ENCODE data around the gene BBOX1.

The BBOX1 gene

DNA sequence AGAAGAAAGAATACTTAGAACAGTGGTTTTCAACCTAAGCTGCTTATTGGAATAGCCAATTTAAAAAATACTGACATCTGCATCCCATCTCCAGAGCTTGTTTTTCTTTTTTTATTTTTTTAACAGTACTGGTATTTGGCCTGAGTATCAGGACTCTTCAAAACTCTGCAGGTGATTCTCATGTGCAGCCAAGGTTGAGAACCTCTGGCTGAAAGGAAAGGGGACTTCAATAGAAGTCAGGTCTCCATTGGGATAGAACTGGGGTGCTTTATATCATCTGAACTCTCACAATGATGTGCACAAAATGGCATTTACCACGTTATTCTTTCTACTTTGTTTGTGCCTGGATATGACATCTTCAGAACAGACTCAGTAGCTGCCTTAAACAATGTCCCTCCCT, 55.3 kb downstream of the BBOX1 start:
- Histone ChIP-seq H3K4me1 (ENCODE audit: control insufficient read depth, insufficient read depth, low read length) (no peaks in the 10 kb centered on the region), H3K9me3 (ENCODE audit: control insufficient read depth, low read length) (no peaks in the 10 kb centered on the region), H3K27ac (ENCODE audit: insufficient read depth, low read depth, low read length, poor library complexity, severe bottlenecking) (no peak overlapping the region), H3K36me3 (ENCODE audit: control insufficient read depth, insufficient read depth, low read length) (no peaks in the 10 kb centered on the region), H3K4me3 (ENCODE audit: insufficient read depth, low read depth, low read length) (no peak overlapping the region), H3K27me3 (ENCODE audit: control insufficient read depth, insufficient read depth, low read length, poor library complexity, severe bottlenecking) (no peaks in the 10 kb centered on the region)
- 77 to 97% methylated on average over 1 of the region's 1 CpG for WGBS, 2 experiments

- Histone ChIP-seq H3K27me3 (ENCODE audit: control insufficient read depth, insufficient read depth, low read length, poor library complexity, severe bottlenecking) (no peaks in the 10 kb centered on the region), H3K9me3 (ENCODE audit: control insufficient read depth, low read length) (no peaks in the 10 kb centered on the region), H3K4me1 (ENCODE audit: control insufficient read depth, insufficient read depth, low read length) (no peaks in the 10 kb centered on the region), H3K36me3 (ENCODE audit: control insufficient read depth, insufficient read depth, low read length) (no peaks in the 10 kb centered on the region), H3K4me3 (ENCODE audit: insufficient read depth, low read depth, low read length) (no peak overlapping the region), H3K27ac (ENCODE audit: insufficient read depth, low read depth, low read length, poor library complexity, severe bottlenecking) (no peak overlapping the region)
- 82 to 93% methylated on average over 3 to 4 of the region's 4 CpGs for WGBS, 2 experiments
These were observed 56.9 kb downstream of the BBOX1 start for GRCh38 chr11:27097551-27097950.

DNA sequence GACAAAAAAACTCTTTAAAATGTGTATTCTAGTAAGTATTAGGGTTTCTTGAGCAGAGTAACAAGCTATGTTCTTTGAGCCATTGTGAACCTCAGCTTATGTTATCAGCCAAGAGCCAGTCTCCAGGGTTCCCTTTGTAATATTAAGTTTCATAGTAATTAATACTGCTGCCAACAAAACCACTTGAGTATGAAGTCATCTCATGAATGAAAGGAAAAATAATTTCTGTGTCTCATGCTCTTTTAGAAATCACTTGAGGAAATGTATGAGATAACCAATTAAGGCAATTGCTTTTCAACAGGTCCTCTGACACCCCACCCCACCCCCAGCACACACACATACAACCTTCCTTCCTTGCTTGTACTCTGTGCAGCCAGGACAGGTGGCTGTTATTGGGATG, 59.9 kb downstream of the BBOX1 start:
- Histone ChIP-seq H3K27ac (ENCODE audit: insufficient read depth, low read depth, low read length, poor library complexity, severe bottlenecking) (no peak overlapping the region), H3K36me3 (ENCODE audit: control insufficient read depth, insufficient read depth, low read length) (no peaks in the 10 kb centered on the region), H3K9me3 (ENCODE audit: control insufficient read depth, low read length) (no peaks in the 10 kb centered on the region), H3K27me3 (ENCODE audit: control insufficient read depth, insufficient read depth, low read length, poor library complexity, severe bottlenecking) (no peaks in the 10 kb centered on the region), H3K4me3 (ENCODE audit: insufficient read depth, low read depth, low read length) (no peak overlapping the region), H3K4me1 (ENCODE audit: control insufficient read depth, insufficient read depth, low read length) (no peaks in the 10 kb centered on the region)

GRCh38 chr11:27107548-27107947, 66.9 kb downstream of the BBOX1 start:
- H3K27me3 ChIP-seq (ENCODE audit: control insufficient read depth, insufficient read depth, low read length, poor library complexity, severe bottlenecking), result no peaks in the 10 kb centered on the region
- no peak overlapping the region for H3K4me3 ChIP-seq (ENCODE audit: insufficient read depth, low read depth, low read length)
- no peaks in the 10 kb centered on the region for H3K36me3 ChIP-seq (ENCODE audit: control insufficient read depth, insufficient read depth, low read length)
- H3K4me1 ChIP-seq (ENCODE audit: control insufficient read depth, insufficient read depth, low read length), result no peaks in the 10 kb centered on the region
- H3K9me3 ChIP-seq (ENCODE audit: control insufficient read depth, low read length), result no peaks in the 10 kb centered on the region
- H3K27ac ChIP-seq (ENCODE audit: insufficient read depth, low read depth, low read length, poor library complexity, severe bottlenecking), result no peak overlapping the region

DNA sequence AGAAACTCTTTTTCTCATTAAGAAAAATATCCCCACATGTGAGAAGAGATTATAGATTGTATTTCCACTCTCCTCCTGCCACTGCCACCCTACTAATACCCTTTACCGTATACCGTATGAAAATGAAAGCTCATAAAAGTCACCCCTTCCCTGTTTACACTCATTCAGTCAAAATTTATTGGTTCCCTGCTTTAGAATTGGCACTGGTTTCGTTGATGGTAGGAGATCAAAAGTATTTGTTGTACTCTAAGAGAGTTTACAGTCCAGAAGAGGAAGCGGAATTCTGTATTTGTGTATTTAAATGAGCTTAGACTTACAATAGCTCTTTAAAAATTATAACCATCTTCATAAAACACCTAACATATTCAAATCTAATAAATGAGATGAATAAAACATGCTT, 68.2 kb downstream of the BBOX1 start:
- H3K27ac ChIP-seq (ENCODE audit: insufficient read depth, low read depth, low read length, poor library complexity, severe bottlenecking), result no peak overlapping the region
- no peaks in the 10 kb centered on the region for H3K27me3 ChIP-seq (ENCODE audit: control insufficient read depth, insufficient read depth, low read length, poor library complexity, severe bottlenecking)
- no peaks in the 10 kb centered on the region for H3K4me1 ChIP-seq (ENCODE audit: control insufficient read depth, insufficient read depth, low read length)
- H3K4me3 ChIP-seq (ENCODE audit: insufficient read depth, low read depth, low read length), result no peak overlapping the region
- WGBS, 2 experiments, result 90 to 98% methylated on average over 2 to 3 of the region's 4 CpGs
- H3K9me3 ChIP-seq (ENCODE audit: control insufficient read depth, low read length), result no peaks in the 10 kb centered on the region
- no peaks in the 10 kb centered on the region for H3K36me3 ChIP-seq (ENCODE audit: control insufficient read depth, insufficient read depth, low read length)

- Histone ChIP-seq H3K36me3 (ENCODE audit: control insufficient read depth, insufficient read depth, low read length) (no peaks in the 10 kb centered on the region), H3K27ac (ENCODE audit: insufficient read depth, low read depth, low read length, poor library complexity, severe bottlenecking) (no peak overlapping the region), H3K4me3 (ENCODE audit: insufficient read depth, low read depth, low read length) (no peak overlapping the region), H3K9me3 (ENCODE audit: control insufficient read depth, low read length) (no peaks in the 10 kb centered on the region), H3K27me3 (ENCODE audit: control insufficient read depth, insufficient read depth, low read length, poor library complexity, severe bottlenecking) (no peaks in the 10 kb centered on the region), H3K4me1 (ENCODE audit: control insufficient read depth, insufficient read depth, low read length) (no peaks in the 10 kb centered on the region)
- WGBS, 2 experiments, result 88 to 100% methylated on average over 2 of the region's 2 CpGs
These were observed 71.3 kb downstream of the BBOX1 start for GRCh38 chr11:27111896-27112295.

DNA sequence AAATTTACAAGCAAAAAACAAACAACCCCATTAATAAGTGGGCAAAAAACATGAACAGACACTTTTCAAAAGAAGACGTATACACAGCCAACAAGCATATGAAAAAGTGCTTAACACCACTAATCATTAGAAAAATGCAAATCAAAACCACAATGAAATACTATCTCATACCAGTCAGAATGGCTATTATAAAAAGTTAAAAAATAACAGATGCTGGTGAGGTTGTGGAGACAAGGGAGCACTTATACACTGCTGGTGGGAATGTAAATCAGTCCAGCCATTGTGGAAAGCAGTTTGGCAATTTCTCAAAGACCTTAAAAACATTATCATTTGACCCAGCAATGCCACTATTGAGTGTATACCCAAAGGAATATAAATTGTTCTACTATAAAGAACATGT, 72.3 kb downstream of the BBOX1 start:
- no peak overlapping the region for H3K27ac ChIP-seq (ENCODE audit: insufficient read depth, low read depth, low read length, poor library complexity, severe bottlenecking)
- no peaks in the 10 kb centered on the region for H3K27me3 ChIP-seq (ENCODE audit: control insufficient read depth, insufficient read depth, low read length, poor library complexity, severe bottlenecking)
- no peaks in the 10 kb centered on the region for H3K4me1 ChIP-seq (ENCODE audit: control insufficient read depth, insufficient read depth, low read length)
- 84 to 88% methylated on average over 1 of the region's 1 CpG for WGBS, 2 experiments
- no peaks in the 10 kb centered on the region for H3K9me3 ChIP-seq (ENCODE audit: control insufficient read depth, low read length)
- no peaks in the 10 kb centered on the region for H3K36me3 ChIP-seq (ENCODE audit: control insufficient read depth, insufficient read depth, low read length)
- H3K4me3 ChIP-seq (ENCODE audit: insufficient read depth, low read depth, low read length), result no peak overlapping the region

DNA sequence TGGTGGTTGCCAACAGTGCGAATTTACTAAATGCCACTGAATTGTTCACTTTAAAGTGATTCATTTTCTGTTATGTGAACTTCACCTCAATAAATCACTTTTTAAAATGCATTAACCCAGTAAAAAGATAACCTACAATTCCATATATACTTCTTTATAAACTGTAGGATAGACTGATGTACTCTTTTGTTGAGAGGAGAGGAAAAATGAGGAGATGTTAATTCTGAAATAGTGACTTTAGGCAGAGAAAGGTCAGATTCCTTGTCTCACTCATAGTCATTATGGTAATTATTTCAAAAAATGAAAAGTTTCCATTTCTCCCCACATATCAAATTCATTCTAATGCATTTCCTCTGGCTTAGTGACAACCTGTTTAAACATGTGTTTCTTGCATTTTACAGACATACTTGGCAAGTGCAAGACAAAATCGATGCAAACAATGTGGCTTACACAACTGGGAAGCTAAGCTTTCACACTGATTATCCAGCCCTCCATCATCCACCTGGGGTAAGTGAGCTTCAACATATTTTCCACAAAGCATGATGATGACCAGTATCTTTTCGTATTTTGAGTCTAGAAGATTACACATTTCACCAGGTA, 74.5 kb downstream of the BBOX1 start:
- 91 to 92% methylated on average over 3 of the region's 3 CpGs for WGBS, 2 experiments
- no peak overlapping the region for H3K4me3 ChIP-seq (ENCODE audit: insufficient read depth, low read depth, low read length)
- no peaks in the 10 kb centered on the region for H3K9me3 ChIP-seq (ENCODE audit: control insufficient read depth, low read length)
- no peak overlapping the region for H3K27ac ChIP-seq (ENCODE audit: insufficient read depth, low read depth, low read length, poor library complexity, severe bottlenecking)
- no peaks in the 10 kb centered on the region for H3K27me3 ChIP-seq (ENCODE audit: control insufficient read depth, insufficient read depth, low read length, poor library complexity, severe bottlenecking)
- no peaks in the 10 kb centered on the region for H3K4me1 ChIP-seq (ENCODE audit: control insufficient read depth, insufficient read depth, low read length)
- H3K36me3 ChIP-seq (ENCODE audit: control insufficient read depth, insufficient read depth, low read length), result no peaks in the 10 kb centered on the region

- H3K4me1 ChIP-seq (ENCODE audit: control insufficient read depth, insufficient read depth, low read length), result no peaks in the 10 kb centered on the region
- no peak overlapping the region for H3K27ac ChIP-seq (ENCODE audit: insufficient read depth, low read depth, low read length, poor library complexity, severe bottlenecking)
- no peak overlapping the region for H3K4me3 ChIP-seq (ENCODE audit: insufficient read depth, low read depth, low read length)
- H3K36me3 ChIP-seq (ENCODE audit: control insufficient read depth, insufficient read depth, low read length), result no peaks in the 10 kb centered on the region
- H3K27me3 ChIP-seq (ENCODE audit: control insufficient read depth, insufficient read depth, low read length, poor library complexity, severe bottlenecking), result no peaks in the 10 kb centered on the region
- 92 to 100% methylated on average over 1 of the region's 1 CpG for WGBS, 2 experiments
- no peaks in the 10 kb centered on the region for H3K9me3 ChIP-seq (ENCODE audit: control insufficient read depth, low read length)
These were observed 76.1 kb downstream of the BBOX1 start for GRCh38 chr11:27116684-27117083.

DNA sequence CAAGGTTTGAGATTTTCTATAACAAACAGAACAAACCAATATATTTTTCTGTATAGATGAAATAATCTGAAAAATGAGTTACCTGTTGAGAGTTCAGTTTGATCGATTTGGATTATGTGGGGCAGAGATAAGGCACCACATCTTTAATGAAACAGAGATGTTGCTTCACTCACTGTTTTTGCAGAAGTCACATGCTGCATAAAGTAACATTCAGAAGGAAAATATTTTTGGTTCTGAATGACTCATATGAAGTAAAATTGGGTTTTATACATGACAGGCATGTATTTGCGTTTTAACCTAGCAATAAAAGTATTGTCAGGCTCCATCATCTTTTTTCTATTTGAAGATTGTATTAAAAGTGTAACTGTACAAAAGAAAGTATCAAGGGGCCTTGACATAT, 77.8 kb downstream of the BBOX1 start:
- no peaks in the 10 kb centered on the region for H3K36me3 ChIP-seq (ENCODE audit: control insufficient read depth, insufficient read depth, low read length)
- no peak overlapping the region for H3K27ac ChIP-seq (ENCODE audit: insufficient read depth, low read depth, low read length, poor library complexity, severe bottlenecking)
- no peaks in the 10 kb centered on the region for H3K9me3 ChIP-seq (ENCODE audit: control insufficient read depth, low read length)
- 88% methylated on average over 2 of the region's 2 CpGs for WGBS, 2 experiments
- H3K4me3 ChIP-seq (ENCODE audit: insufficient read depth, low read depth, low read length), result no peak overlapping the region
- no peaks in the 10 kb centered on the region for H3K27me3 ChIP-seq (ENCODE audit: control insufficient read depth, insufficient read depth, low read length, poor library complexity, severe bottlenecking)
- H3K4me1 ChIP-seq (ENCODE audit: control insufficient read depth, insufficient read depth, low read length), result no peaks in the 10 kb centered on the region

- Histone ChIP-seq H3K27ac (ENCODE audit: insufficient read depth, low read depth, low read length, poor library complexity, severe bottlenecking) (no peak overlapping the region), H3K27me3 (ENCODE audit: control insufficient read depth, insufficient read depth, low read length, poor library complexity, severe bottlenecking) (no peaks in the 10 kb centered on the region), H3K9me3 (ENCODE audit: control insufficient read depth, low read length) (no peaks in the 10 kb centered on the region), H3K4me3 (ENCODE audit: insufficient read depth, low read depth, low read length) (no peak overlapping the region), H3K36me3 (ENCODE audit: control insufficient read depth, insufficient read depth, low read length) (no peaks in the 10 kb centered on the region), H3K4me1 (ENCODE audit: control insufficient read depth, insufficient read depth, low read length) (no peaks in the 10 kb centered on the region)
- WGBS, 2 experiments, result 90 to 91% methylated on average over 3 of the region's 3 CpGs
These were observed 78.3 kb downstream of the BBOX1 start for GRCh38 chr11:27118949-27119348.

Measured in ectodermal cell (in vitro differentiated cells).